HG02884 (cell line): ENCODE data around the gene SCFD2.

Experiments used
- ATAC-seq: cut with Tn5 transposase; IDR thresholded peaks from one replicate; pipeline ENCODE4 v1.9.1; 2021; ENCODE audit warnings: mild to moderate bottlenecking, moderate library complexity; ENCODE audit not compliant: unreplicated experiment

SCFD2 gene

GRCh38 chr4:52964561-52965101, 401.2 kb downstream of the SCFD2 start:
- no peak for ATAC-seq

- no peak for ATAC-seq
Measured at GRCh38 chr4:52964011-52964410, 401.9 kb downstream of the SCFD2 start.

- ATAC-seq, result no peak
Measured at GRCh38 chr4:52962721-52963120, 403.1 kb downstream of the SCFD2 start.

GRCh38 chr4:52961666-52962412, 404.0 kb downstream of the SCFD2 start:
- ATAC-seq, result no peak

GRCh38 chr4:52959541-52959940, 406.3 kb downstream of the SCFD2 start:
- ATAC-seq, result no peak

- ATAC-seq, result no peak
Measured at GRCh38 chr4:52957835-52958631, 407.8 kb downstream of the SCFD2 start.

GRCh38 chr4:52957220-52957686, 408.6 kb downstream of the SCFD2 start:
- no peak for ATAC-seq

GRCh38 chr4:52956691-52957090, 409.2 kb downstream of the SCFD2 start:
- ATAC-seq, result no peak

GRCh38 chr4:52954560-52955170, 411.2 kb downstream of the SCFD2 start:
- ATAC-seq, result no peak

GRCh38 chr4:52952540-52952939, 413.3 kb downstream of the SCFD2 start:
- ATAC-seq, result no peak

- no peak for ATAC-seq
Measured at GRCh38 chr4:52951016-52951415, 414.8 kb downstream of the SCFD2 start.

GRCh38 chr4:52950226-52950625, 415.6 kb downstream of the SCFD2 start:
- no peak for ATAC-seq

- ATAC-seq, result no peak
Measured at GRCh38 chr4:52949336-52949735, 416.5 kb downstream of the SCFD2 start.

- no peak for ATAC-seq
Measured at GRCh38 chr4:52948057-52948423, 417.8 kb downstream of the SCFD2 start.

GRCh38 chr4:52947401-52948056, 418.3 kb downstream of the SCFD2 start:
- ATAC-seq, result no peak

- ATAC-seq, result no peak
Measured at GRCh38 chr4:52946855-52947254, 419.0 kb downstream of the SCFD2 start.

- ATAC-seq, result no peak
Measured at GRCh38 chr4:52945982-52946381, 419.9 kb downstream of the SCFD2 start.

GRCh38 chr4:52945326-52945898, 420.4 kb downstream of the SCFD2 start:
- no peak for ATAC-seq

- ATAC-seq, result no peak
Measured at GRCh38 chr4:52943677-52944076, 422.2 kb downstream of the SCFD2 start.

GRCh38 chr4:52942936-52943335, 422.9 kb downstream of the SCFD2 start:
- ATAC-seq, result no peak

- no peak for ATAC-seq
Measured at GRCh38 chr4:52941450-52941849, 424.4 kb downstream of the SCFD2 start.
